ENCODE results near the gene CD34.

DNA sequence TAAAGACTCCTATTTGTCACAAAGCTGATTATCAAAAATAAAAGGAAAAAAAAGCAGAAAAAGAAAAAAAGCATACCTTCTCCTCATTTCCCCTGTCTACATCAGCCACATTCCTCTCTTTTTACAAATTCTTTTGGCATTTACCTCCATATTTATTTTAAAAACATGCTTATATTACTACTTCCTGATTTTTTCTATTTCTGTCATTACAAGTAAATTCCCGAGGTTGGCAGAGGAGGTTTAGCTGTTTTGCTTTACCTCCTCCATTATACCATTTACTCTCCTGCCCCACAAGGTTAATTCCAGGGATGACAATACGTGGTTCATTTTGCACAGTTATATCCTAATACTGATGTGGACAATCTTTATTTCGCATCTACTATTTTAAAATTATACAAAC, 26.3 kb upstream of the CD34 start:
- TF ChIP-seq, protein P1, sequence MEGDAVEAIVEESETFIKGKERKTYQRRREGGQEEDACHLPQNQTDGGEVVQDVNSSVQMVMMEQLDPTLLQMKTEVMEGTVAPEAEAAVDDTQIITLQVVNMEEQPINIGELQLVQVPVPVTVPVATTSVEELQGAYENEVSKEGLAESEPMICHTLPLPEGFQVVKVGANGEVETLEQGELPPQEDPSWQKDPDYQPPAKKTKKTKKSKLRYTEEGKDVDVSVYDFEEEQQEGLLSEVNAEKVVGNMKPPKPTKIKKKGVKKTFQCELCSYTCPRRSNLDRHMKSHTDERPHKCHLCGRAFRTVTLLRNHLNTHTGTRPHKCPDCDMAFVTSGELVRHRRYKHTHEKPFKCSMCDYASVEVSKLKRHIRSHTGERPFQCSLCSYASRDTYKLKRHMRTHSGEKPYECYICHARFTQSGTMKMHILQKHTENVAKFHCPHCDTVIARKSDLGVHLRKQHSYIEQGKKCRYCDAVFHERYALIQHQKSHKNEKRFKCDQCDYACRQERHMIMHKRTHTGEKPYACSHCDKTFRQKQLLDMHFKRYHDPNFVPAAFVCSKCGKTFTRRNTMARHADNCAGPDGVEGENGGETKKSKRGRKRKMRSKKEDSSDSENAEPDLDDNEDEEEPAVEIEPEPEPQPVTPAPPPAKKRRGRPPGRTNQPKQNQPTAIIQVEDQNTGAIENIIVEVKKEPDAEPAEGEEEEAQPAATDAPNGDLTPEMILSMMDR (IDR thresholded peaks at IDR 0.05) = no peak
- TF ChIP-seq POLR2A (IDR thresholded peaks at IDR 0.05) = no peak
